GM18526 (cell line): ENCODE results near the gene NCAM1.

ENCODE experiments used
- POLR2A ChIP-seq: IDR thresholded peaks from 3 replicates; pipeline ENCODE4 v1.6.1; 2011; ENCODE audit not compliant: insufficient read length; ENCODE audit errors: extremely low read depth

NCAM1 gene

DNA sequence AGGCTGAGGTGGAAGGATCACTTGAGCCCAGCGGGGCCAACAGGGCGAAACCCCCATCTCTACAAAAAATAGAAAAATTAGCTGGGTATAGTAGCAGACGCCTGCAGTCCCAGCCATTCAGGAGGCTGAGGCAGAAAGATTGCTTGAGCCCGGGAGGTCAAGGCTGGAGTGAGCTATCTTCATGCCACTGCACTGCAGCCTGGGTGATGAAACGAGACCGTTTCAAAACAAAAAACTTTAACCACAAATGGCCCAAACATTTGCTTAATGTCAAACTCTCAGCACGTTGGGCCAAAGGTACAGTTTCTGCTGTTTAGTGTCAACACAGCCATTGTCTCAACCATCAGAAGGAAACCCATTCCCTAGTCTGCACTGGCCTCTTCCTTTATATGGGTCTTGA lies 284.0 kb downstream of the NCAM1 start:
- TF ChIP-seq POLR2A, result no peak

DNA sequence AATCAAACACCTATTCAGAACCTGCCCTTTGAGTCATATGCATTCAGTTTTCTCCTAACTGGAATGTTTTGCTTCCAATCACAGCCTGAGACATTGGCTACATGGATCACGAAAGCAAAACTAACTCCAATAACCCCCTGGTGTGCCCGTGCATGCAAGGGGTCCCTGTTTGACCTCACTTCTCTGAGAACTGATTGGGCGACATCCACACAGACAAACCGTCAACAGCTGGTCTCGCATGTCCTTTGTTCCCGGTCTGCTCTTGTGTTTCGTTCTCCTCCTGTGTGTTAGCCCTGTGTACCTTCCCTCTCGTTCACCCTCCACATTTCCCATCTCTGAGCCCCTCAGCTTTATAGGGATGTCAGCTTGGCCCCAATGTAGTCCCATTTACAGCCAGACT lies 286.0 kb downstream of the NCAM1 start:
- TF ChIP-seq POLR2A, result no peak

DNA sequence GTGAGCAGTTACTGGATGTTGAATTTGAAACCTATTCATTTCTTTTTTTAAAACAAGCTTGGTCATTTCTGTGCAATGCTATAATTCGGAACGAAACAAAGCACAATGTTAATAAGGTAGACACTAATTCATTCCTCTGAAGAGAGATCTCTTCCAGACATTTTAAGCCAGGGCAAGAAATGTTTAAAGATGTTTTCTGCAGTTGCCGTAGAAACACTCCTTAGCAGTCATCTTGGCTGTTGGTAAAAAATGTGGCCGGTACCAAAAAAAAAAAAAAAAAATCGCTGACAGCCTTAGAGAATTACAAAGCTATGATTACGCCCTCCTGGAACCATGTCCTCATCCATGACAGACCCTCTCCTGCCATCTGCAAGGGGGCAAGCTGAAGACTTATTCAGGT lies 286.7 kb downstream of the NCAM1 start:
- no peak for TF ChIP-seq POLR2A

DNA sequence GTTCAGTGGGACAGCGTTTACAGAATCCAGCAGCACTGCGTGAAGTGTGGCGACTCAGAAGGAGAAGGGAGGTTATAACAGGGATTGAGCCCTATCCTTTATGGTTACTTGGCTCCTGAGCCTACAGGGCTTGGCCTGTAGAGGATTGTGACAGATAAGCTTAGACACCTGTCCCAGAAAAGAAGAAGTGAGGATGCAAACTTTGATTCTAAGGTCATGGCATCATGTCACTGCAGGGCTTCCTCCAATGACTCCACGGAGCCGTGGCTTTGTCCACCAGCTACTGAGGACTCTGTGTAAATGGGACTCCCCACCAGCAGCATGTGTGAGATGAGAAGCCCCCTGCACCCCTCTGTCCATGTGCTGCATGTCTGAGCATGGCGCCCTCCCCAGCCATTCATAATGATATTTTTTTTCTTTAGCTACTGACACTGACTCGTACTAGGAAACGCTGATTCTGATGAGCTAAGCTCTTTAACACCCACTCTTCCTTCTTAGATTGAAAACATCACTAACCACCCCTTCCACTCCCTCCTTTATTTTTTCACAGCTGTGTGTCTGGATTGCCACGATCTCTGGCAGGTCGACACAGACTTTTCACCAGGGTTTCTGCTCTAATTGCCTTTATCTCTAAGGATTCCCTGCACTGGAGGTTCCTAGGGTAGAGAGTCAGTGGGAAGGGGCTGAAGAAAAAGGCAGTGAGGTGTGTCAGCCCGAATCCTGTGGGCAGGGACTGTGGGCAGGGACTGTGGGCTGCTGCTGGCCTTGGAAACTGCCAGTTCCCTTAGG lies 287.7 kb downstream of the NCAM1 start:
- no peak for TF ChIP-seq POLR2A

DNA sequence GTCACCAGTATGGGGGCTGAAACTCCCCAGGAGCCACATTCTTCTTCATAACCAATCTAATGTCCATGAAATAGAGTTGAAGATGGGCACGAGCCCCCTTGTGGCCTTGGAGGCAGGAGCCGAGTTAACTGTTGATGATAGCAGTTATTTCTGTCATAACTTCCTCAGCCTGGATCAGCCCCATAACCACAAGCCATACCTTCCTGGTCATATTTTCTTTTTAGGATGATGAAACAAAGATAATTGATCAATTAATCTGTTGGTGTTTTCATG lies 288.2 kb downstream of the NCAM1 start:
- TF ChIP-seq POLR2A, result no peak

DNA sequence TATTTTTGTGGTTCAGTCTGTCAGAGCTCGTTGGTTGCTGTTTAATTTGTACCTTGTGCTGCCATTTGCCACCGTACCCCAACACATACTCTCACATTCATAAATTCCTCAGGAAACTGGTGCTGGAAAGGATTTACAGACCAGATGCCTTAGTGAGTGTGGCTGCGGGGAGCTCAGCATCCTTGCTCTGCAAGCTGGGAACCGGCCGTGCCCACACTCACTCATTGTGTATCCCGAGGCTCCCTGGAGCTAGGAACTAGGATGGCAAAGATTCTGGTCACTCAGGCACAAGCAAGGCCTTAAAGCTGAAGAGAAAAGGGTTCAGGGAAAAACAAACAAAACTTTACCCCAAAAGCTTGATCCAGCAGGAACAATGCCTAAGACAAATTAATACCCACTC lies 288.6 kb downstream of the NCAM1 start:
- no peak for TF ChIP-seq POLR2A

DNA sequence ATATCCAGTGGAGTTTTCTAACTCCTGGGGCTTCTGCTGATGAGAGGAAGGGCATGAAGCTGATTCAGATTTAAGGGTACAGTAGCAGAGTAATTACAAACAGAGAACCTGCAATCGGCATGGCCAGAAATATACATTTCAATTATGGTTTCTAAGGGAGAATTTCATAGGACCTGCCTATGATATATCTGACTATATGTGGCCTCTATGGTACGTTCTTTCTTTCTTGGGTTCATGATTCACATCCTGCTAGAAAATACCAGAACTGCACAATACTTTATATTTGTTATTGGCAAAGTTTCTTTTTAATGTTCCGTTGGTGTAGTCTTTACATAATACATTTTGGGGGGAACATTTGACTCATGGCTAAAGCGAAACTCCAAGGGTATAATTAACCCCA lies 290.1 kb downstream of the NCAM1 start:
- TF ChIP-seq POLR2A, result no peak

DNA sequence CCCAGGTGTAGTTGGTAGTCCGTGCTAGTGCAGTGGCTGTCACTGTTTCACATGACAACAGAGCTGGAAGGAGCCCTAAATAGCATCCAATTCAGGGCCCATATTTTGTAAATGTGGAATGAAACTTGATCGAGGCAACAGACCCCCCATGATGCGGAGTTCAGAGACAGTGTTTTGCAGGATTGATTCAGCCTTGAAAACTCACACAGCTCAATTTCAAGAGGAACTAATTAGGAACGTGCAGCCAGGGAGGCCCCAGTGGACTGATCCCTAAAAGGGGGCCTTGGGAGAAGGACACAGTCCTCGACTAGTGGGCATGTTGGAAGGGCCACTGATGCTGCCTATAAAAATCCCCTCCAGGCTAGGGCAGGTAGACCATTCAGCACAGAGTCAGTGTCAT lies 292.2 kb downstream of the NCAM1 start:
- no peak for TF ChIP-seq POLR2A

DNA sequence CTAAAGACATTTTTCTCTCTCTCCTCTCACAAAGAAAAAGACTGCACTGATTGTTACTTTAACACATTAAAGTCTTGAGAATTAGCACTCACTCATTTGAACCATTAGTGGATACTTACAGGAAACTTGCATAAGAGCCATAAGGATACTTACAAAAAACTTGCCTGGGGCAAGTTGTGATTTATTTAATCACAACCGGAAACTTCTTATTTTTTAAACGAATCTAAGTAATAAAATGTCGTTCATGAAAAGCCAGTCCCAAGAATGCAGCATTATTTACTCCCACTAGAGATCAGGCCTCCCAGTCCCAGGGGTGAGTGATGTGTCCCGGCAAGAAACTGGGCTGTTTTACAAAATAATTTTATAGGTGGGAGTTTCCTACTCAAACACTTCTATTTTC lies 293.9 kb downstream of the NCAM1 start:
- TF ChIP-seq POLR2A, result no peak

DNA sequence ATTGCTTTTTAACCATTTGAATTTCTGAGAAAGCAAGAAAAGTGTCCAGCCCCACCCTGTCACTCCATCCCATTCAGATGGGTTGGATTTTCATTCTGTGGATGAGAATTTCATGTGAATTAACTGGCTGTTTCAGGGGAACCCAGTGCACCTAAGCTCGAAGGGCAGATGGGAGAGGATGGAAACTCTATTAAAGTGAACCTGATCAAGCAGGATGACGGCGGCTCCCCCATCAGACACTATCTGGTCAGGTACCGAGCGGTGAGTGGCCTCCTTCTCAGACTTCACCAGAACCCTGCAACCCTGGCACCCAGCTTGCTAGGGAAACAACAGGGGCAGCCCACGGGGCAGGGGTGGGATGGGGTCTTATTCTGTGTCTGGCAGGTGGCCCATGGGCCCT lies 294.5 kb downstream of the NCAM1 start:
- no peak for TF ChIP-seq POLR2A

DNA sequence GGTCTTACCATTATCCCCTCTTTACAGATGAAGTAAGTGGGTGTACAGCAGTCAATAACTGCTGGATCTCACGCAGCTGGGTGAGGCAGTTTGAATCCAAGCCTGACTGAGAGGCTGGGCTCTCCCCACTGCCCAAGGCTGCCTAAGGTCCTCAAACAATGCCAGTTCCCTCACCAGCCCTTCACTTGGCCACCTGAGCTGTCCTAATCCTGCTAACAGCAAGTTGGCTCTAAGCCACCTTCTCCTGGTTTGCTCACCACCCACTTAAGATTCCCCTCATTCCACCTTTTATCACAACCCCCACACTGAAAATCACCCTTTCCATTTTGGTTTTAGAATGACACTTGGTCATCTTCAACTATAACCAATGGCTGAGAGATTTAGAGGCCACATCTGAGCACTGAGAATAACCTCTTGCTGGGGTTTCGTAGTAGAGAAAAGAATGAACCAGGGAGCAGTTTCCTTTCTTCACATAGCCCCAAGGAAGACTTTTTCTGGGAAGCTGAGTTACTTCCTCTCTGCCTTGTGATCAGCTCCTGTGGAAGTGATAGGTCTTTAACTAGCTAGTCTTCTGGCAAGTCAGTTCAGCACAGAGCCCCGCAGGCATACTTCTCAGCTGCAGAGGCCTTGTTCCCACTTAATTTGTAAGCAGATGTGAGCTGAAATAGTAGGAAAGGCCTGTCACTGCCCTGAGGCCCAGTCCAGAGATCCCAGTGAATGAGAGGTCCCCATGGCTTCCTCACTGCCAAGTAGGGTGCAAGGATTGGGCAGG lies 295.4 kb downstream of the NCAM1 start:
- no peak for TF ChIP-seq POLR2A

DNA sequence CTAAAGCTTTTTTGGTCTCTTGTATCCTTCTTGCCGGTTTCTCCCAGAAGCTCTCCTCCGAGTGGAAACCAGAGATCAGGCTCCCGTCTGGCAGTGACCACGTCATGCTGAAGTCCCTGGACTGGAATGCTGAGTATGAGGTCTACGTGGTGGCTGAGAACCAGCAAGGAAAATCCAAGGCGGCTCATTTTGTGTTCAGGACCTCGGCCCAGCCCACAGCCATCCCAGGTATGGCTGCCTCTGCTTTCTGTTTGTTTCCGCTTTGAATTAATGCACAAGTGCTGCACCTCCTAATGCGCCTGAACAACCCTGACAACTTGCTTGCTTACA lies 298.8 kb downstream of the NCAM1 start:
- TF ChIP-seq POLR2A, result no peak

DNA sequence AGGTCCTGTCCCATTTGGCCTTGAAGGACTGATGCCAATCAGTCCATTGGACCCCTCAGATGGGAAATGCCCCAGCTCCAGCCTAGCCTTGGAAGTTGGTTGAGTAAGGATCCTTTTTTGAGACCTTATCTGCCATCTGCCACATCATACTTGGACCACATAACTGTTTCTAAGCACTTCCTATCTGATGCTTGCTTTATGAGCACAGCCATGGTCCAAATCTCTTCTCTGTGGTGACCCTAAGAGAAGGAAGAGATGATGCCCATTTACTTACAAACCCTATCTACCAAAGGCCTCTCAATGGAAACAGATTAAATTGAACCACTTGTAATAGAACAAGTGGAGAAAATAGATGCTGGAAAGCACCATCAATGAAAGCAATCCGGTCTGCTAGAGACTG lies 299.3 kb downstream of the NCAM1 start:
- TF ChIP-seq POLR2A, result no peak

DNA sequence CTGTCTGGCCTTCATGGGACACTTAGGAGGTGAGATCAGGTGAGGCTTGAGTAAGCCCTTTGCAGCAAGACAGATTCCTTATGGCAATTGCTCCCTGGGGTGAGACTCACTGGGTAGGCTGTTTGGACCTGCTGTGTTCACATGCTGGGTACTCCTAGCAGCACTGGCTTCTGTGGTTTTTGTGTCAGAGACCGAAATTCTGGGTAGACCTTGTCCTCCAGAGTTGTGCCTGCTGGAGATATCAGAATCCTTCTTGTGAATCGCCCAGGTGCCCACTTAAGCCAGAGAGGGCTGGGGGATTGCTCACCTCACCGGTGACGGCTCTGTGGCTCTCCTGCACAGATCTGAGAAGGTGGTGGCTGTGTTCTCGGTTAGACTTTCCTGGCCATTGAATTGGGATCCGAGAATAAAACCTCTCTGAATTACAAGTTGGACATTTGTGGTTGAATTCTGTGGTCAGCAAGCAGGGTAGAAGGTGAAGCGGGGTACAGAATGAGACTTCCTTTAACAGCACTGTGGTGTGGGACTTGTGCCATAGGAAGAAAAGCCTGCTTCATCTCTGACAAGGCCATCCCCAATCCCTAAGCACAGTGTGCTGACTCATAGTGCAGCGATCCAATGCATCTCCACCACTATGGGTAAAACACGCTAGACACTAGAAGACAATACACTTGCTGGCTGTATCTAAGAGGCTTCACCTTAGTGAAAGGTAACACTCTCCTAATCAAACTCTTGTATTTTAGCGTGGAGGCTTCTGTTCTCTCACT lies 300.7 kb downstream of the NCAM1 start:
- TF ChIP-seq POLR2A, result no peak

DNA sequence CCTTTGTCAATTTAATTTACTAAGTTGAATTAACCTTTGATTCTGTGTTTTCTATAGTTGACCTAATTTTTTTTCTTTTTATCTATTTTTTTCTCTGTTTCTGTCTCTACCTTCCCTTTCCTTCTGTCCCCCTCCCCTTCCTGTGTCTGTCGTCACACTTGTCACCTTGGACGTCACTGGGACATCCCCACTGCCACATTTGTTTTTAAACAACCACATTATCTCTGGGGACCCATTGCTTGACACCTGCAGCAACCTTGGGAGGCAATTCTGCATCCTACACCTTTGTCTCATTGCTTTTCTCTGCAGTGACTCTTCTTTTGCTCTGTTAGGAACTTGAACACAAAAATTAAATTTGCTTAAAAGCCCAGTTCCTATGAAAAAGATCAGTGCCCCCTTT lies 301.4 kb downstream of the NCAM1 start:
- no peak for TF ChIP-seq POLR2A
